Measurements from ENCODE around the gene PRR23B. TPM values are rescaled to one million over a fixed set of nuclear protein-coding genes. Genes with fewer than 3 reads are reported as not detected.

The PRR23B gene
- total RNA-seq (not detected), polyA plus RNA-seq (not detected)

GRCh38 chr3:139020868-139021234 lies at the start of gene PRR23B:
PRR23B (minus strand) TSS chr3:139020926; CDS start chr3:139020661, 265 bp downstream.
- 43 to 56% methylated on average over 17 to 19 of the region's 19 CpGs for WGBS, 2 donors
- TF ChIP-seq, protein P1, sequence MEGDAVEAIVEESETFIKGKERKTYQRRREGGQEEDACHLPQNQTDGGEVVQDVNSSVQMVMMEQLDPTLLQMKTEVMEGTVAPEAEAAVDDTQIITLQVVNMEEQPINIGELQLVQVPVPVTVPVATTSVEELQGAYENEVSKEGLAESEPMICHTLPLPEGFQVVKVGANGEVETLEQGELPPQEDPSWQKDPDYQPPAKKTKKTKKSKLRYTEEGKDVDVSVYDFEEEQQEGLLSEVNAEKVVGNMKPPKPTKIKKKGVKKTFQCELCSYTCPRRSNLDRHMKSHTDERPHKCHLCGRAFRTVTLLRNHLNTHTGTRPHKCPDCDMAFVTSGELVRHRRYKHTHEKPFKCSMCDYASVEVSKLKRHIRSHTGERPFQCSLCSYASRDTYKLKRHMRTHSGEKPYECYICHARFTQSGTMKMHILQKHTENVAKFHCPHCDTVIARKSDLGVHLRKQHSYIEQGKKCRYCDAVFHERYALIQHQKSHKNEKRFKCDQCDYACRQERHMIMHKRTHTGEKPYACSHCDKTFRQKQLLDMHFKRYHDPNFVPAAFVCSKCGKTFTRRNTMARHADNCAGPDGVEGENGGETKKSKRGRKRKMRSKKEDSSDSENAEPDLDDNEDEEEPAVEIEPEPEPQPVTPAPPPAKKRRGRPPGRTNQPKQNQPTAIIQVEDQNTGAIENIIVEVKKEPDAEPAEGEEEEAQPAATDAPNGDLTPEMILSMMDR (IDR thresholded peaks at IDR 0.05), result no peak
- DNase-seq (no peak), ATAC-seq (no peak), FAIRE-seq (no peak)
- Histone ChIP-seq H3K36me3 (no peaks in the 10 kb centered on the region), H3K27ac (no peak within 1 kb of the TSS), H3K27me3 (no peaks in the 10 kb centered on the region), H3K4me1 (no peaks in the 10 kb centered on the region), H3K4me3 (no peak within 1 kb of the TSS), H3K9me3 (no peaks in the 10 kb centered on the region)
- intact Hi-C loops (cut with DNase I), result no loop called here

DNA sequence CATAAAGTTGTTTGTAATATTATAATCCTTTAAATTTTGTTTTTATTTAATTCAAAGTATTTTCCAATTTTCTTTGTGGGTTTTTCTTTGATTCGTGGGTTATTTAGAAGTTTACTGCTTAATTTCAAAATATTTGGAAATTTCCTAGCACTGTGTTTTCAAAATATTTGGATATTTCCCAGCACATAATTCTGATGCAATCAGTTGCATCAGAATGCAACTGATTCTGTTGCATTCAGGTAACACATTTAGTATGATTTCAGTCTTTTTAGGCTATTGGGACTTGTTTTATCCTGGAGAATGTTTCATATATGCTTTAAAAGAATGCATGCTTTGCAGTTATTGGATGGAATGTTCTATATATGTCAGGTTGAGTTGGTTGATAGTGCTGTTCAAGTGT lies 42.2 kb upstream of the PRR23B start:
- TF ChIP-seq, protein P1 (IDR thresholded peaks at IDR 0.05), result no peak
- Histone ChIP-seq H3K27me3 (no peaks in the 10 kb centered on the region), H3K9me3 (no peaks in the 10 kb centered on the region), H3K4me3 (no peak overlapping the region), H3K4me1 (no peaks in the 10 kb centered on the region), H3K36me3 (no peaks in the 10 kb centered on the region), H3K27ac (no peak overlapping the region)
- intact Hi-C loops (cut with DNase I), result no loop called here
- ATAC-seq (no peak), FAIRE-seq (no peak), DNase-seq (no peak)
- WGBS, 2 donors, result 53 to 74% methylated on average over 1 of the region's 1 CpG

DNA sequence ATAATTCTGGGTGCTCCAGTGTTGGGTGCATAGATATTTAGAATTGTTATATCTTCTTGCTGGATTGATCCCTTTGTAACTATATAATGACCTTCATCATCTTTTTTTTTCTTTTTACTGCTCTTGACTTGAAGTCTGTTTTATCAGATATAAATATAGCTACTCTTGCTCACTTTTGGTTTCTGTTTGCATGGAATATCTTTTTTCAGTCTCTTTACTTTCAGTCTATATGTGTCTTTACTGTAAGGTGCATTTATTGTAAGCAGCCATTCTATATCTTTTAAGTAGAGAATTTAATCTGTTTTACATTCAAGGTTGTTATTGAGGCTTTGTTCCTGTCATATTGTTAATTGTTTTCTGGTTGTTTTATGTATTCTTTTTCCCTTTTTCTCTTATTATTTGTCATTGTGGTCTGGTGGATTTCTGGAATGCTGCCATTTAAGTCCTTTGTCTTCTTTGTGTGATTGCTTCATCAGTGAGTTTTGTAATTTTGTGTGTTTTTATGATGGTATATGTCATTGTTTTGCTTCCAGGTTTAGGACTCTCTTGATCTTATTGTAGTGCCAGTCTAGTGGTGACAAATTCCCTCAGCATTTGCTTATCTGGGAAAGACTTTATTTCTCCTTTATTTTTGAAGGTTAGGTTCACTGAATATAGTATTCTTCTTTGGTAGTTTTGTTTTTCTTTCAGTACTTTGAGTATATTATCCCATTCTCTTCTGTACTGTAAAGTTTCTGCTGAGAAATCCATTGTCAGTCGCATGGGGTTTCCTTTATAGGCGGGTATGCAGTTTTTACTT lies 32.3 kb upstream of the PRR23B start:
- no peaks in the 10 kb centered on the region for H3K9me3 ChIP-seq
- H3K27ac ChIP-seq, result no peak overlapping the region
- DNase-seq, result no peak
- H3K4me3 ChIP-seq, result no peak overlapping the region
- no peak for ATAC-seq
- 66 to 73% methylated on average over 2 of the region's 2 CpGs for WGBS, 2 donors
- no peaks in the 10 kb centered on the region for H3K36me3 ChIP-seq
- intact Hi-C loops (cut with DNase I), result no loop called here
- no peaks in the 10 kb centered on the region for H3K4me1 ChIP-seq
- FAIRE-seq, result no peak
- no peaks in the 10 kb centered on the region for H3K27me3 ChIP-seq
- TF ChIP-seq, protein P1 (IDR thresholded peaks at IDR 0.05), result no peak

DNA sequence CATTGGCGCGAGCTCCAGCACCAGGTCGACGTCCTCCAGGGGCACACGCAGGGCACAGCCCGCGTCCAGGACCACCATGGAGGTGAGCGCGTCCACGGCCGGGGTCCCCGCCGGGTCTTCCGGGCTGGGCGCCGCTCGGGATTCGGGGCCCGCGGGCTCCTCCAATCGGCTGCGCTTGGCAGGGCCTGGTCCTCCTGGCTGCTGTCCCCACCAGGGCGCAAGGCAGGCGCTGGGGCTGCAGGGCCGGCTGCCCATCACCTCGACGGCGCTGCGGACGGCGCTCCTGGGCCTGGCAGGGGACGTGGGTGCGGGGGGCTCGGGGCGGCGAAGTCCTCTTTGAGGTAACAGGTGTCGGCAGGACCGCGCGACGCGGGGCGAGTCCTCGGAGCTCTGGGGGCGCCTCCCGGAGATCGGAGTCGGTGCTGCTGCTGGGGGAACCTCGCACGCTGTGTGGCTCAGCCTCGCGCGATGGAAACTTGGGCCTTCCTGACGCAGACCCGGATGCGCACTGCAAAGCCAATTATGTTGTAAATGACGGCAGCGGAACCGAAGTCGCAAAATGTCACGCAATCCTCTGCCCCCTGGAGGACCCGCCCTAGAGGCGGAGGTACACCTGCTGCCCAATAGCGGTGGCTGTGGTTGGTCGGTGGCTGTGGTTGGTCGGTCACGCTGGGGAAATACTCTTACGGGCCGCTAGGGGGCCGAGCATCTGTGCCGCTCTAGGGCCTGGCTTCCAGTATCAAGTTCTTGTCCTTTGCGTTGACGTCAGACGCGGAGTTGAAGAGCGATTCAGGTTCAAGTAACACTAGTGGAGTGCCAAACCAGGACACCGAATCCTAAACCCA lies 23.9 kb upstream of the PRR23B start, which contains the start of gene PRR23C:
Gene PRR23C (minus strand): TSS at position 527 of the 845 bp plus-strand sequence. CDS start 272 bp downstream, at position 255.
- FAIRE-seq (no peak), DNase-seq (peak in 1 of 6 donors; percentile 36), ATAC-seq (no peak)
- Histone ChIP-seq H3K27me3 (peaks cover 0 to 3% (median 0%) of the 10 kb centered on the region in 4 donors), H3K4me3 (no peak within 1 kb of the TSS), H3K9me3 (no peaks in the 10 kb centered on the region), H3K4me1 (no peaks in the 10 kb centered on the region), H3K27ac (no peak within 1 kb of the TSS), H3K36me3 (no peaks in the 10 kb centered on the region)
- TF ChIP-seq, protein P1 (IDR thresholded peaks at IDR 0.05), result no peak
- intact Hi-C loops (cut with DNase I), result no loop called here
- 43 to 51% methylated on average over 67 to 77 of the region's 77 CpGs for WGBS, 2 donors
